Measurements from ENCODE around the gene UTP15. TPM values are rescaled to one million over a fixed set of nuclear protein-coding genes. Genes with fewer than 3 reads are reported as not detected.

Gene UTP15
- total RNA-seq, 2 experiments from 2014 or later = 22.8 to 29.9 TPM

DNA sequence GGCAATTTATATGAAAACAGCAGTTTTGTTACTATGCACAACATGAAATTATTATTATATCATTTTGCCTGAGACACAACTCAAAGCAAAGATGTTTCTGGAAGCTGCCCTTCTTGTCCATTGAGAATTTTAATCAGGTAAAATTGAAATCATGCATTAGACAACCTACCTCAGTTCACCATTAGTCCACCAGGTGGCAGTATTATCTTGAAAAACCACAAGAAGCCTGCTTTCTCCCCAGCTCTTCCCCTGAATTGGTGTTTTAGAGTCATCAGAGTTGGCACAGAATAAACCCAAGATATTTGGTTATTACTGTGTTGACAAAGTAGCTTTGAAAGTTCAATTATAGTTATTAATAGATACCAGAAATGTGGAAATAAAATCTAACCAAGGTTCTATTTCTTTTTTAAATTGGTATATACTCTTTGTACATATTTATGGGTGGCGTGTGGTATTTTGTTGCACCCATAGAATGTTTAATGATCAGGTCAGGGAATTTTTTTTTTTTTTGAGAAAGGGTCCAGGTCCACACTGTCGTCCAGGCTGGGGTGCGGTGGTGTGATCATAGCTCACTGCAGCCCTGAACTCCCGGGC is 25.7 kb downstream of the UTP15 start:
- H3K4me1 ChIP-seq (ENCODE audit: insufficient read depth, low read length, poor library complexity, severe bottlenecking) = no peaks in the 10 kb centered on the region
- H2AFZ ChIP-seq (ENCODE audit: low read length) = no peak overlapping the region
- no TSS peak for BruUV-seq (replicated peaks)
- no peaks in the 10 kb centered on the region for H3K36me3 ChIP-seq (ENCODE audit: insufficient read depth, low read length)
- no peaks in the 10 kb centered on the region for H4K20me1 ChIP-seq (ENCODE audit: insufficient read depth, low read length)
- H3K79me2 ChIP-seq (ENCODE audit: insufficient read depth, low read depth, low read length) = no peaks in the 10 kb centered on the region
- DNase-seq (ENCODE audit: low spot score) = peak; percentile 77
- ChIA-PET CTCF (ENCODE audit: unreplicated experiment) (interaction anchor here (0.8 to 1.8 kb wide), 2 partner anchors 9 to 202 kb away, joined by 3 to 7 read pairs; no protein-coding TSS in a partner anchor), POLR2A (interaction anchor here (0.7 to 1.0 kb wide), 3 partner anchors 14 to 396 kb away, joined by 3 to 5 read pairs (median 3); no protein-coding TSS in a partner anchor)
- no peak overlapping the region for H3K4me2 ChIP-seq (ENCODE audit: low read length)
- no peaks in the 10 kb centered on the region for H3K9me3 ChIP-seq (ENCODE audit: low read length)
- no peaks in the 10 kb centered on the region for H3K9me2 ChIP-seq (ENCODE audit: insufficient read depth, low read length)
- H3K4me3 ChIP-seq (ENCODE audit: low read depth, low read length, poor library complexity, severe bottlenecking) = no peak overlapping the region
- no peak overlapping the region for H3K27ac ChIP-seq (ENCODE audit: low read depth, low read length, poor library complexity, severe bottlenecking)
- intact Hi-C loops (cut with micrococcal nuclease; ENCODE audit: unreplicated experiment) = loop anchor here (1.0 to 5.0 kb wide), 2 partner anchors 201 to 1056 kb away; no protein-coding TSS in a partner anchor
- no peak for TF ChIP-seq EZH2phosphoT487 (IDR thresholded peaks at IDR 0.05; ENCODE audit: borderline replicate concordance, low read depth, low read length)
- TF ChIP-seq, protein P1, sequence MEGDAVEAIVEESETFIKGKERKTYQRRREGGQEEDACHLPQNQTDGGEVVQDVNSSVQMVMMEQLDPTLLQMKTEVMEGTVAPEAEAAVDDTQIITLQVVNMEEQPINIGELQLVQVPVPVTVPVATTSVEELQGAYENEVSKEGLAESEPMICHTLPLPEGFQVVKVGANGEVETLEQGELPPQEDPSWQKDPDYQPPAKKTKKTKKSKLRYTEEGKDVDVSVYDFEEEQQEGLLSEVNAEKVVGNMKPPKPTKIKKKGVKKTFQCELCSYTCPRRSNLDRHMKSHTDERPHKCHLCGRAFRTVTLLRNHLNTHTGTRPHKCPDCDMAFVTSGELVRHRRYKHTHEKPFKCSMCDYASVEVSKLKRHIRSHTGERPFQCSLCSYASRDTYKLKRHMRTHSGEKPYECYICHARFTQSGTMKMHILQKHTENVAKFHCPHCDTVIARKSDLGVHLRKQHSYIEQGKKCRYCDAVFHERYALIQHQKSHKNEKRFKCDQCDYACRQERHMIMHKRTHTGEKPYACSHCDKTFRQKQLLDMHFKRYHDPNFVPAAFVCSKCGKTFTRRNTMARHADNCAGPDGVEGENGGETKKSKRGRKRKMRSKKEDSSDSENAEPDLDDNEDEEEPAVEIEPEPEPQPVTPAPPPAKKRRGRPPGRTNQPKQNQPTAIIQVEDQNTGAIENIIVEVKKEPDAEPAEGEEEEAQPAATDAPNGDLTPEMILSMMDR (conservative IDR thresholded peaks at IDR 0.05; ENCODE audit: low read length) = peak; percentile 94

DNA sequence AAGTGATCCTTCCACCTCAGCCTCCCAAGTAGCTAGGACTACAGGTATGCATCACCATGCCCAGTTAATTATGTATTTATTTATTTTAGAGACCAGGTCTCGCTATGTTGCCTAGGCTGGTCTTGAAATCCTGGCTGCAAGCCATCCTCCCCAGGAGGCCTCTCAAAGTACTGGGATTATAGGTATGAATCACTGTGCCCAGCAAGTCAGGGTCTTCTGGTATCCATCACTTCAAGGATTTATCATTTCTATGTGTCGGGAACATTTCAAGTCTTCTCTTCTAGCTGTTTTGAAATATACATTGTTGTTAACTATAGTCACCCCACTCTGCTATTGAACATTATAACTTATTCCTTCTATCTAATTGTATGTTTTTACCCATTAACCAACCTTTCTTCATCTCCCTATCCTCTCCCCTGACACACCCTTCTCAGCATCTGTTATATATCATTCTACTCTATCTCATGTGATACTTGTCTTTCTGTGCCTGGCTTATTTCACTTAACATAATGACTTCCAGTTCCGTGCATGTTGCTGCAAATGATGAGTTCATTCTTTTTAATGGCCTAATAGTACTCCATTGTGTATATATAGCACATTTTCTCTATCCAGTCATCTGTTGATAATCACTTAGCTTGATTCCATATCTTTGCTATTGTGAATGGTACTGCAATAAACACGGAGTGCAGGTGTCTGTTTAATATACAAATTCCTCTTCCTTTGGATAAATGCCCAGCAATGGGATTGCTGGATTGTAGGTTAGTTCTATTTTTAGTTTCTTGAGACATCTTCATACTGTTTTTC is 26.4 kb downstream of the UTP15 start:
- Histone ChIP-seq H4K20me1 (ENCODE audit: insufficient read depth, low read length) (no peaks in the 10 kb centered on the region), H3K9me2 (ENCODE audit: insufficient read depth, low read length) (no peaks in the 10 kb centered on the region), H2AFZ (ENCODE audit: low read length) (no peak overlapping the region), H3K27ac (ENCODE audit: low read depth, low read length, poor library complexity, severe bottlenecking) (no peak overlapping the region), H3K79me2 (ENCODE audit: insufficient read depth, low read depth, low read length) (no peaks in the 10 kb centered on the region), H3K4me1 (ENCODE audit: insufficient read depth, low read length, poor library complexity, severe bottlenecking) (no peaks in the 10 kb centered on the region), H3K9me3 (ENCODE audit: low read length) (no peaks in the 10 kb centered on the region), H3K4me3 (ENCODE audit: low read depth, low read length, poor library complexity, severe bottlenecking) (no peak overlapping the region), H3K4me2 (ENCODE audit: low read length) (no peak overlapping the region), H3K36me3 (ENCODE audit: insufficient read depth, low read length) (no peaks in the 10 kb centered on the region)
- DNase-seq (ENCODE audit: low spot score) = no peak
- no TSS peak for BruUV-seq (replicated peaks)
- CTCF ChIA-PET (ENCODE audit: unreplicated experiment) = interaction anchor here (1.8 kb wide), 1 partner anchor 201 kb away, joined by 7 read pairs; no protein-coding TSS in a partner anchor
- intact Hi-C loops (cut with micrococcal nuclease; ENCODE audit: unreplicated experiment) = loop anchor here (1.0 to 5.0 kb wide), 2 partner anchors 200 to 1055 kb away; no protein-coding TSS in a partner anchor
- POLR2A ChIA-PET = interaction anchor here (1.0 kb wide), 1 partner anchor 13 kb away, joined by 3 read pairs; no protein-coding TSS in a partner anchor
- TF ChIP-seq, protein P1 (conservative IDR thresholded peaks at IDR 0.05; ENCODE audit: low read length) = no peak
- TF ChIP-seq EZH2phosphoT487 (IDR thresholded peaks at IDR 0.05; ENCODE audit: borderline replicate concordance, low read depth, low read length) = no peak

Data from OCI-LY7 (cell line).